ENCODE results near the gene HEATR9. TPM values are rescaled to one million over a fixed set of nuclear protein-coding genes. Genes with fewer than 3 reads are reported as not detected.

The HEATR9 gene
- total RNA-seq, 1 donor from 2014 or later = not detected

- no peaks in the 10 kb centered on the region for H3K9me3 Mint-ChIP-seq (ENCODE audit: unreplicated experiment)
- TF ChIP-seq CTCF (IDR thresholded peaks at IDR 0.05; ENCODE audit: unreplicated experiment) = no peak
These were observed 3.7 kb upstream of the HEATR9 start for GRCh38 chr17:35872196-35872980.

GRCh38 chr17:35870906-35871819 is 2.5 kb upstream of the HEATR9 start:
- Mint-ChIP-seq H3K4me1 (ENCODE audit: unreplicated experiment) (peaks cover 23% of the 10 kb centered on the region), H3K9me3 (ENCODE audit: unreplicated experiment) (no peaks in the 10 kb centered on the region), H3K4me3 (ENCODE audit: unreplicated experiment) (no peak overlapping the region), H3K27me3 (ENCODE audit: unreplicated experiment) (peaks cover 3% of the 10 kb centered on the region), H3K36me3 (ENCODE audit: low read depth, unreplicated experiment) (no peaks in the 10 kb centered on the region), H3K27ac (ENCODE audit: unreplicated experiment) (no peak overlapping the region)
- no peak for TF ChIP-seq CTCF (IDR thresholded peaks at IDR 0.05; ENCODE audit: unreplicated experiment)
- DNase-seq (ENCODE audit: low spot score) = no peak

More at GRCh38 chr17:35872196-35872980, 3.7 kb upstream of the HEATR9 start:
- no peak overlapping the region for H3K27ac Mint-ChIP-seq (ENCODE audit: unreplicated experiment)
- peaks cover 30% of the 10 kb centered on the region for H3K4me1 Mint-ChIP-seq (ENCODE audit: unreplicated experiment)
- H3K36me3 Mint-ChIP-seq (ENCODE audit: low read depth, unreplicated experiment) = no peaks in the 10 kb centered on the region
- no peak overlapping the region for H3K4me3 Mint-ChIP-seq (ENCODE audit: unreplicated experiment)
- DNase-seq (ENCODE audit: low spot score) = no peak
- peaks cover 3% of the 10 kb centered on the region for H3K27me3 Mint-ChIP-seq (ENCODE audit: unreplicated experiment)

- Mint-ChIP-seq H3K9me3 (ENCODE audit: unreplicated experiment) (no peaks in the 10 kb centered on the region), H3K27me3 (ENCODE audit: unreplicated experiment) (peaks cover 3% of the 10 kb centered on the region), H3K4me3 (ENCODE audit: unreplicated experiment) (no peak overlapping the region), H3K4me1 (ENCODE audit: unreplicated experiment) (peaks cover 9% of the 10 kb centered on the region), H3K36me3 (ENCODE audit: low read depth, unreplicated experiment) (no peaks in the 10 kb centered on the region), H3K27ac (ENCODE audit: unreplicated experiment) (no peak overlapping the region)
- DNase-seq (ENCODE audit: low spot score) = no peak
- no peak for TF ChIP-seq CTCF (IDR thresholded peaks at IDR 0.05; ENCODE audit: unreplicated experiment)
These were observed 1.1 kb downstream of the HEATR9 start for GRCh38 chr17:35867574-35867973.

GRCh38 chr17:35866341-35866950 is 2.2 kb downstream of the HEATR9 start:
- H3K36me3 Mint-ChIP-seq (ENCODE audit: low read depth, unreplicated experiment) = no peaks in the 10 kb centered on the region
- no peak for TF ChIP-seq CTCF (IDR thresholded peaks at IDR 0.05; ENCODE audit: unreplicated experiment)
- no peak overlapping the region for H3K27ac Mint-ChIP-seq (ENCODE audit: unreplicated experiment)
- H3K9me3 Mint-ChIP-seq (ENCODE audit: unreplicated experiment) = no peaks in the 10 kb centered on the region
- H3K27me3 Mint-ChIP-seq (ENCODE audit: unreplicated experiment) = peaks cover 3% of the 10 kb centered on the region
- no peak overlapping the region for H3K4me3 Mint-ChIP-seq (ENCODE audit: unreplicated experiment)
- H3K4me1 Mint-ChIP-seq (ENCODE audit: unreplicated experiment) = peaks cover 6% of the 10 kb centered on the region
- no peak for DNase-seq (ENCODE audit: low spot score)

All from endothelial cell (in vitro differentiated cells).